ENCODE results near the gene CELF4. TPM values are rescaled to one million over a fixed set of nuclear protein-coding genes. Genes with fewer than 3 reads are reported as not detected.

The CELF4 gene
- total RNA-seq, 4 donors from 2014 or later, result not detected

GRCh38 chr18:37414816-37415215, 150.8 kb downstream of the CELF4 start:
- Histone ChIP-seq H3K4me1 (no peaks in the 10 kb centered on the region), H3K4me3 (no peak overlapping the region), H3K27ac (no peak overlapping the region), H3K27me3 (no peaks in the 10 kb centered on the region), H3K9me3 (peaks cover 0 to 12% (median 0%) of the 10 kb centered on the region in 4 donors), H3K36me3 (no peaks in the 10 kb centered on the region)
- TF ChIP-seq EP300 (IDR thresholded peaks at IDR 0.05) (no peak), POLR2A (IDR thresholded peaks at IDR 0.05) (no peak)
- TF ChIP-seq, protein P1, sequence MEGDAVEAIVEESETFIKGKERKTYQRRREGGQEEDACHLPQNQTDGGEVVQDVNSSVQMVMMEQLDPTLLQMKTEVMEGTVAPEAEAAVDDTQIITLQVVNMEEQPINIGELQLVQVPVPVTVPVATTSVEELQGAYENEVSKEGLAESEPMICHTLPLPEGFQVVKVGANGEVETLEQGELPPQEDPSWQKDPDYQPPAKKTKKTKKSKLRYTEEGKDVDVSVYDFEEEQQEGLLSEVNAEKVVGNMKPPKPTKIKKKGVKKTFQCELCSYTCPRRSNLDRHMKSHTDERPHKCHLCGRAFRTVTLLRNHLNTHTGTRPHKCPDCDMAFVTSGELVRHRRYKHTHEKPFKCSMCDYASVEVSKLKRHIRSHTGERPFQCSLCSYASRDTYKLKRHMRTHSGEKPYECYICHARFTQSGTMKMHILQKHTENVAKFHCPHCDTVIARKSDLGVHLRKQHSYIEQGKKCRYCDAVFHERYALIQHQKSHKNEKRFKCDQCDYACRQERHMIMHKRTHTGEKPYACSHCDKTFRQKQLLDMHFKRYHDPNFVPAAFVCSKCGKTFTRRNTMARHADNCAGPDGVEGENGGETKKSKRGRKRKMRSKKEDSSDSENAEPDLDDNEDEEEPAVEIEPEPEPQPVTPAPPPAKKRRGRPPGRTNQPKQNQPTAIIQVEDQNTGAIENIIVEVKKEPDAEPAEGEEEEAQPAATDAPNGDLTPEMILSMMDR (IDR thresholded peaks at IDR 0.05), result no peak
- DNase-seq (ENCODE audit: low spot score in 2 of 2), result no peak
- WGBS, 2 donors, result 93 to 97% methylated on average over 1 of the region's 1 CpG

GRCh38 chr18:37412829-37413228, 152.8 kb downstream of the CELF4 start:
- Histone ChIP-seq H3K4me1 (no peaks in the 10 kb centered on the region), H3K4me3 (no peak overlapping the region), H3K27ac (no peak overlapping the region), H3K9me3 (peaks cover 0 to 12% (median 0%) of the 10 kb centered on the region in 4 donors), H3K27me3 (no peaks in the 10 kb centered on the region), H3K36me3 (no peaks in the 10 kb centered on the region)
- WGBS, 2 donors, result 92% methylated on average over 8 of the region's 8 CpGs
- TF ChIP-seq, protein P1 (IDR thresholded peaks at IDR 0.05), result no peak
- TF ChIP-seq EP300 (IDR thresholded peaks at IDR 0.05), result no peak
- no peak for TF ChIP-seq POLR2A (IDR thresholded peaks at IDR 0.05)
- no peak for DNase-seq (ENCODE audit: low spot score in 2 of 2)

DNA sequence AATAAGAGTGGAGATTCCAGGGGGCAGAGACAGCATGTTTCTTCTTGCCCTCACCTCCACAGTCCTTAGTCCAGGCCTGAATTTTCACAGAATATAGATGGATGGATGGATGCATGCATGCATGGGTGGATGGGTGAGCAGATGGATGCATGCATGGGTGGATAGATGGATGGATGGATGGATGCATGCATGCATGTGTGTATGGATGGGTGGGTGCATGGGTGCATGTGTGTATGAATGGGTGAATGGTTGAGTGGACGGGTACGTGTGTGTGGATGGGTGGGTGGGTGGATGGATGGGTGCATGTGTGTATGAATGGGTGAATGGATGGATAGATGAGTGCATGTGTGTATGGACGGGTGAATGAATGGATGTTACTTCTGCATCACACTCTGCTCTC, 153.3 kb downstream of the CELF4 start:
- WGBS, 2 donors, result 83 to 93% methylated on average over 3 of the region's 3 CpGs
- peaks cover 0 to 12% (median 0%) of the 10 kb centered on the region in 4 donors for H3K9me3 ChIP-seq
- TF ChIP-seq POLR2A (IDR thresholded peaks at IDR 0.05), result no peak
- no peak for TF ChIP-seq EP300 (IDR thresholded peaks at IDR 0.05)
- TF ChIP-seq, protein P1 (IDR thresholded peaks at IDR 0.05), result no peak
- H3K27ac ChIP-seq, result no peak overlapping the region
- DNase-seq (ENCODE audit: low spot score in 2 of 2), result no peak
- H3K36me3 ChIP-seq, result no peaks in the 10 kb centered on the region
- H3K4me1 ChIP-seq, result no peaks in the 10 kb centered on the region
- no peaks in the 10 kb centered on the region for H3K27me3 ChIP-seq
- no peak overlapping the region for H3K4me3 ChIP-seq

DNA sequence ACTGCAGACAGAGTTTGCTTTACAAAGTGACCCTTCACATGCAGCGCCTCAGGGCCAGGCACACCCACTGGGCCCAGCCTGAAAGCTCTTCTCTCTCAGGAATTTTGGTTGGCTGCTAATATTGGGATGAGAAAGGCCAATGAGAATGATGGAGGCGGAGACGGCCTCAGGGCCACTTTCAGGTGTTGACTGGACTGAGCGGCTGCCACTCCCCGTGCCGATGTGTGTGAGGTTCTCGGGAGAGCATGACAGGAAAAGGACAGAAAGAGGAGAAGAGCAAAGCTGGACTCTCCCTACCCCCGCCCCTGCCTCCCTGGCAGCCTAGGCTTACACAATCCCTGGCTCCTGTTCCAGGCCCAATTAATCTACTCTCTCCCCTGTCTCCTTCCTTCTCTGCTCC, 155.7 kb downstream of the CELF4 start:
- no peak for DNase-seq (ENCODE audit: low spot score in 2 of 2)
- Histone ChIP-seq H3K4me1 (no peaks in the 10 kb centered on the region), H3K27ac (no peak overlapping the region), H3K4me3 (no peak overlapping the region), H3K9me3 (peaks cover 0 to 12% (median 0%) of the 10 kb centered on the region in 4 donors), H3K27me3 (no peaks in the 10 kb centered on the region), H3K36me3 (no peaks in the 10 kb centered on the region)
- TF ChIP-seq, protein P1 (IDR thresholded peaks at IDR 0.05), result no peak
- no peak for TF ChIP-seq EP300 (IDR thresholded peaks at IDR 0.05)
- no peak for TF ChIP-seq POLR2A (IDR thresholded peaks at IDR 0.05)
- WGBS, 2 donors, result 69 to 77% methylated on average over 8 of the region's 8 CpGs

GRCh38 chr18:37408676-37409265, 156.8 kb downstream of the CELF4 start:
- Histone ChIP-seq H3K4me3 (no peak overlapping the region), H3K4me1 (no peaks in the 10 kb centered on the region), H3K27ac (no peak overlapping the region), H3K9me3 (peaks cover 0 to 12% (median 0%) of the 10 kb centered on the region in 4 donors), H3K36me3 (no peaks in the 10 kb centered on the region), H3K27me3 (no peaks in the 10 kb centered on the region)
- TF ChIP-seq POLR2A (IDR thresholded peaks at IDR 0.05) (no peak), EP300 (IDR thresholded peaks at IDR 0.05) (no peak)
- TF ChIP-seq, protein P1 (IDR thresholded peaks at IDR 0.05), result no peak
- no peak for DNase-seq (ENCODE audit: low spot score in 2 of 2)
- WGBS, 2 donors, result 90 to 91% methylated on average over 11 to 12 of the region's 12 CpGs
